GM15510 (cell line): ENCODE data around the gene SELPLG.

Experiments
- POLR2A ChIP-seq: IDR thresholded peaks from 3 replicates; pipeline ENCODE4 v1.6.1; 2011; ENCODE audit warnings: borderline replicate concordance; ENCODE audit not compliant: insufficient read length; ENCODE audit errors: extremely low read depth

The SELPLG gene

GRCh38 chr12:108595711-108596647 lies 37.7 kb downstream of the SELPLG start:
- no peak for TF ChIP-seq POLR2A

GRCh38 chr12:108594960-108595710 lies 38.6 kb downstream of the SELPLG start:
- TF ChIP-seq POLR2A, result no peak

GRCh38 chr12:108594323-108594903 lies 39.3 kb downstream of the SELPLG start:
- no peak for TF ChIP-seq POLR2A

- no peak for TF ChIP-seq POLR2A
Measured at GRCh38 chr12:108592033-108592909, 41.4 kb downstream of the SELPLG start.

GRCh38 chr12:108591267-108591980 lies 42.3 kb downstream of the SELPLG start:
- TF ChIP-seq POLR2A, result no peak

- no peak for TF ChIP-seq POLR2A
Measured at GRCh38 chr12:108589840-108590229, 43.9 kb downstream of the SELPLG start.

GRCh38 chr12:108589028-108589839 lies 44.5 kb downstream of the SELPLG start:
- TF ChIP-seq POLR2A, result no peak

- no peak for TF ChIP-seq POLR2A
Measured at GRCh38 chr12:108587826-108588225, 45.9 kb downstream of the SELPLG start.

GRCh38 chr12:108586306-108586705 lies 47.4 kb downstream of the SELPLG start:
- TF ChIP-seq POLR2A, result no peak

- no peak for TF ChIP-seq POLR2A
Measured at GRCh38 chr12:108585864-108586263, 47.8 kb downstream of the SELPLG start.

- TF ChIP-seq POLR2A, result no peak
Measured at GRCh38 chr12:108584456-108585065, 49.1 kb downstream of the SELPLG start.

GRCh38 chr12:108583991-108584390 lies 49.7 kb downstream of the SELPLG start:
- TF ChIP-seq POLR2A, result no peak
